OCI-LY7 (cell line): Measurements from ENCODE around the gene UBAP2.

ENCODE experiments used
- CTCF ChIP-seq: fragments of 200-600 bp; sonication (generic); conservative IDR thresholded peaks from 2 replicates; pipeline ENCODE4 v1.5.1; 2014; ENCODE audit warnings: mild to moderate bottlenecking, antibody characterized with exemption, low read length, moderate library complexity, mixed read lengths
- EZH2phosphoT487 ChIP-seq: fragments of 200-600 bp; sonication (generic); IDR thresholded peaks from 2 replicates; pipeline ENCODE4 v1.6.1; 2018; ENCODE audit warnings: low read depth, borderline replicate concordance, mild to moderate bottlenecking, mixed run types, antibody characterized with exemption, low read length, moderate library complexity, mixed read lengths

GRCh38 chr9:34070606-34071324 lies 22.1 kb upstream of the UBAP2 start:
- TF ChIP-seq CTCF (no peak), EZH2phosphoT487 (no peak)
